Nephron progenitor cell (in vitro differentiated cells): ENCODE measurements around the gene MS4A10.
A peak's percentile ranks its signal among the peaks of the same experiment; 100 is the strongest.

Experiments used
- DNase-seq: peaks from one replicate; pipeline ENCODE4 v3.0.0; 2021
- H3K27ac Mint-ChIP-seq: 2 replicates; pipeline ENCODE4 v1.8.0; 2021; ENCODE audit warnings: mild to moderate bottlenecking, moderate library complexity, mixed read lengths
- H3K27me3 Mint-ChIP-seq: 2 replicates; pipeline ENCODE4 v1.8.0; 2021; ENCODE audit warnings: mild to moderate bottlenecking, low read depth, mixed read lengths; ENCODE audit not compliant: poor library complexity
- H3K36me3 Mint-ChIP-seq: 2 replicates; pipeline ENCODE4 v1.8.0; 2021; ENCODE audit warnings: low read depth, mixed read lengths
- H3K4me1 Mint-ChIP-seq: 2 replicates; pipeline ENCODE4 v1.8.0; 2021; ENCODE audit warnings: mixed read lengths
- H3K4me3 Mint-ChIP-seq: 2 replicates; pipeline ENCODE4 v1.8.0; 2021; ENCODE audit warnings: mild to moderate bottlenecking, moderate library complexity, mixed read lengths
- H3K9me3 Mint-ChIP-seq: 2 replicates; pipeline ENCODE4 v1.8.0; 2021; ENCODE audit warnings: mild to moderate bottlenecking, moderate library complexity, mixed read lengths
- TF ChIP-seq, protein P1 (sequence below): fragments of 200-600 bp; sonication (generic); IDR thresholded peaks from 2 replicates; pipeline ENCODE4 v1.5.0; 2021; ENCODE audit warnings: antibody characterized with exemption

Gene MS4A10

GRCh38 chr11:60763692-60764369 lies 21.3 kb upstream of the MS4A10 start:
- Mint-ChIP-seq H3K9me3 (no peaks in the 10 kb centered on the region), H3K27ac (no peak overlapping the region), H3K36me3 (no peaks in the 10 kb centered on the region), H3K27me3 (peaks cover 26% of the 10 kb centered on the region), H3K4me1 (peaks cover 20% of the 10 kb centered on the region), H3K4me3 (no peak overlapping the region)
- TF ChIP-seq, protein P1, sequence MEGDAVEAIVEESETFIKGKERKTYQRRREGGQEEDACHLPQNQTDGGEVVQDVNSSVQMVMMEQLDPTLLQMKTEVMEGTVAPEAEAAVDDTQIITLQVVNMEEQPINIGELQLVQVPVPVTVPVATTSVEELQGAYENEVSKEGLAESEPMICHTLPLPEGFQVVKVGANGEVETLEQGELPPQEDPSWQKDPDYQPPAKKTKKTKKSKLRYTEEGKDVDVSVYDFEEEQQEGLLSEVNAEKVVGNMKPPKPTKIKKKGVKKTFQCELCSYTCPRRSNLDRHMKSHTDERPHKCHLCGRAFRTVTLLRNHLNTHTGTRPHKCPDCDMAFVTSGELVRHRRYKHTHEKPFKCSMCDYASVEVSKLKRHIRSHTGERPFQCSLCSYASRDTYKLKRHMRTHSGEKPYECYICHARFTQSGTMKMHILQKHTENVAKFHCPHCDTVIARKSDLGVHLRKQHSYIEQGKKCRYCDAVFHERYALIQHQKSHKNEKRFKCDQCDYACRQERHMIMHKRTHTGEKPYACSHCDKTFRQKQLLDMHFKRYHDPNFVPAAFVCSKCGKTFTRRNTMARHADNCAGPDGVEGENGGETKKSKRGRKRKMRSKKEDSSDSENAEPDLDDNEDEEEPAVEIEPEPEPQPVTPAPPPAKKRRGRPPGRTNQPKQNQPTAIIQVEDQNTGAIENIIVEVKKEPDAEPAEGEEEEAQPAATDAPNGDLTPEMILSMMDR: no peak
- no peak for DNase-seq

DNA sequence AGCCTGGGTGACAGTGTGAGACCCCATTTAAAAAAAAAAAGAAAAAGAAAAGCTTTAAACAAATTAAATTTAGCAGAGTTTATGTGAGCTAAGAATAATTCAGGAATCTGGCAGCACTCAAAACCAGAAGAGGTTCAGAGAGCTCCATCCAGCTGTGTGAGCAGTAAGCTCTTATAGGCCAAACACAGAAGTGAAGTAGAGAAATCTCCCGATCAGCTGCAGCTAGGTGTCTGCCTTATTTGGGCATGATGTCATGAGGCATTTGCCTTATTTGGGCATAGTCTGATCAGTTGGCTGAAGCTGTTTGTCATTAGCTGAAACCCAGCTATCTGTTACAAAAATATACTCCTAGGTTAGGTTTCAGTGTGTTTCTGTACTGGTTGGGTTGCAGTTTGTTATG lies 20.3 kb upstream of the MS4A10 start:
- DNase-seq: no peak
- Mint-ChIP-seq H3K4me3 (no peak overlapping the region), H3K9me3 (no peaks in the 10 kb centered on the region), H3K36me3 (no peaks in the 10 kb centered on the region), H3K27me3 (peaks cover 20% of the 10 kb centered on the region), H3K27ac (no peak overlapping the region), H3K4me1 (peaks cover 20% of the 10 kb centered on the region)
- TF ChIP-seq, protein P1: no peak

- Mint-ChIP-seq H3K36me3 (no peaks in the 10 kb centered on the region), H3K9me3 (no peaks in the 10 kb centered on the region), H3K4me3 (no peak overlapping the region), H3K27me3 (peaks cover 17% of the 10 kb centered on the region), H3K27ac (no peak overlapping the region), H3K4me1 (peaks cover 20% of the 10 kb centered on the region)
- TF ChIP-seq, protein P1: no peak
- DNase-seq: no peak
Measured at GRCh38 chr11:60765355-60765754, 19.8 kb upstream of the MS4A10 start.

DNA sequence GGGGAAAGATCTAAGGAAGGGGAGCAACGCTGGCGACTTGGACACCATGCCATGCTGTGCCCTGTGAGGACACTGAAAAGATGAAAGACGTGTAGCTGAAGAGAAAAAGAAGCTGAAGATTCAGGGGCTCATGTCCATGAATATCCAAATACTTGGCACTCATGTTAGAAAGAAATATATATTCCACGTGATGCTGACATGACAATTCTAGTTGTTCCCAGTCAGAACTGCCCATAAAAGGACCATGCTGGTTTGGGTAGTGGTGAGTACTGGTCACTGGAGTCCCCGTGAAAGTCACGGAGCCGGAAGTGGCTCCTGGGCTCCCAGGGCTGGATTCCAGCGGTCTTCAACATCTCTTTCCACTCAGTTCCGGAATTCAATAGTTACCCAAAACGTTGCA lies 18.6 kb upstream of the MS4A10 start:
- DNase-seq: no peak

DNA sequence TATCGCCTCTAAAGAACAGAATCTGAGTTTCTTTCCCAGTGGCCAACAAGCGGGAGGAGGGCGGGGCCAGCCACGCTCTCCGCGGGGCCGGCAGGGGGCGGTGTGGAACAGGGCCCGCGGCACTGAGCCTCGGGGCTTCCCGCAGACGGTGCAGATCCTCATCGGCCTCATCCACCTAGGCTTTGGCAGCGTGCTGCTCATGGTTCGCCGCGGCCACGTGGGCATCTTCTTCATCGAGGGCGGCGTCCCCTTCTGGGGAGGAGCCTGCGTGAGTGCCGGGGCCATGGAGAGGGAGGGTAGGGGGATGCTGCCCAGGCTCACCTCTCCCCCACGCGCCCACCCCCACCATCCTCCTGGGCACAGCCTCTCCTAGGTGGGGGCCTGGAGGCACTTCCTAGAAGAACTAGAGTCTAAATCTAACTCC lies 17.7 kb upstream of the MS4A10 start:
- H3K27ac Mint-ChIP-seq: no peak overlapping the region
- no peaks in the 10 kb centered on the region for H3K9me3 Mint-ChIP-seq
- H3K27me3 Mint-ChIP-seq: peaks cover 23% of the 10 kb centered on the region
- TF ChIP-seq, protein P1: peak; percentile 59
- no peak overlapping the region for H3K4me3 Mint-ChIP-seq
- H3K36me3 Mint-ChIP-seq: no peaks in the 10 kb centered on the region
- DNase-seq: peak; percentile 55
- peaks cover 24% of the 10 kb centered on the region for H3K4me1 Mint-ChIP-seq

More for the DNA sequence above, 18.6 kb upstream of the MS4A10 start:
- TF ChIP-seq, protein P1: no peak
- H3K4me1 Mint-ChIP-seq: peaks cover 20% of the 10 kb centered on the region
- no peak overlapping the region for H3K4me3 Mint-ChIP-seq
- H3K27me3 Mint-ChIP-seq: peaks cover 23% of the 10 kb centered on the region
- no peaks in the 10 kb centered on the region for H3K9me3 Mint-ChIP-seq
- H3K36me3 Mint-ChIP-seq: no peaks in the 10 kb centered on the region
- no peak overlapping the region for H3K27ac Mint-ChIP-seq

- Mint-ChIP-seq H3K27ac (no peak overlapping the region), H3K27me3 (peaks cover 23% of the 10 kb centered on the region), H3K4me3 (no peak overlapping the region), H3K9me3 (no peaks in the 10 kb centered on the region), H3K4me1 (peaks cover 30% of the 10 kb centered on the region), H3K36me3 (no peaks in the 10 kb centered on the region)
- DNase-seq: no peak
- TF ChIP-seq, protein P1: no peak
Measured at GRCh38 chr11:60768202-60768601, 16.9 kb upstream of the MS4A10 start.
